ENCODE data around the gene CASS4. TPM values are rescaled to one million over a fixed set of nuclear protein-coding genes. Genes with fewer than 3 reads are reported as not detected.

Gene CASS4
- total RNA-seq, 1 donor from 2014 or later: not detected

DNA sequence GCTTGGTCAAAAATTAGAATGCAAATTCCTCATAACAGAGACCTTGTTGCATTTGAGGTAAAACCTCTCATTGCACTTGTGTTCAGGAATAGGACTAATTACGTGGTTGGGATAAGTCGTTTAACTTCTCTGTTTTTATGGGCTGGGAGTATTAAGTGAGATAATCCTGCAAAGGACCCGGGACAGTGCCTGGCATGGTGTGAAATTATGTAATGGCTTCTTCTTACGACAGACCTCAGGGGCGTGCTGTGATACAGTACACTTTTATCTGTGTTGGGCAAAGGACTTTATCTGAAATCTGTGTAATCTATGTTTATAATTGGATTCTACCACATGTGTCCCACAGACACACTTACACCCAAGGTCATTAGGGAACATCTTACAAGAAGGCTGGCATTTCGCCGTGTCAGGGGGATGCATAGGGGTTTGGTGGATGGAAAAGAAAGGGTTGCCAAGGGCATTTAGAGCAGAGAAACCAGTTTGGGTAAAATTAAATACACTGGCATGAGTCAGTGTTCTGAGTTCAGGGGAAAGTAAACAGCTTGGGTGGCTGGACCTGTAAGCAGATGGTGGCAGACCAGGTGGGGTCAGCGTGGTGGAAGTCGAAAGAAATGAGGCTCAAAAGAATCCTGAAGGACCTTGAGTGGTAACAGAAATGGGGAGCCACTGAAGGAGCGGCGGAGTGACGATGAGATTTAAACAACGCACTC is 39.2 kb downstream of the CASS4 start:
- TF ChIP-seq, protein P1, sequence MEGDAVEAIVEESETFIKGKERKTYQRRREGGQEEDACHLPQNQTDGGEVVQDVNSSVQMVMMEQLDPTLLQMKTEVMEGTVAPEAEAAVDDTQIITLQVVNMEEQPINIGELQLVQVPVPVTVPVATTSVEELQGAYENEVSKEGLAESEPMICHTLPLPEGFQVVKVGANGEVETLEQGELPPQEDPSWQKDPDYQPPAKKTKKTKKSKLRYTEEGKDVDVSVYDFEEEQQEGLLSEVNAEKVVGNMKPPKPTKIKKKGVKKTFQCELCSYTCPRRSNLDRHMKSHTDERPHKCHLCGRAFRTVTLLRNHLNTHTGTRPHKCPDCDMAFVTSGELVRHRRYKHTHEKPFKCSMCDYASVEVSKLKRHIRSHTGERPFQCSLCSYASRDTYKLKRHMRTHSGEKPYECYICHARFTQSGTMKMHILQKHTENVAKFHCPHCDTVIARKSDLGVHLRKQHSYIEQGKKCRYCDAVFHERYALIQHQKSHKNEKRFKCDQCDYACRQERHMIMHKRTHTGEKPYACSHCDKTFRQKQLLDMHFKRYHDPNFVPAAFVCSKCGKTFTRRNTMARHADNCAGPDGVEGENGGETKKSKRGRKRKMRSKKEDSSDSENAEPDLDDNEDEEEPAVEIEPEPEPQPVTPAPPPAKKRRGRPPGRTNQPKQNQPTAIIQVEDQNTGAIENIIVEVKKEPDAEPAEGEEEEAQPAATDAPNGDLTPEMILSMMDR (IDR thresholded peaks at IDR 0.05; ENCODE audit: insufficient read depth, low read length, poor library complexity, severe bottlenecking): no peak
- DNase-seq (ENCODE audit: low read depth): no peak
- no peaks in the 10 kb centered on the region for H3K36me3 ChIP-seq (ENCODE audit: control insufficient read depth, insufficient read depth, low read length)
- H3K4me3 ChIP-seq (ENCODE audit: low read depth, low read length): no peak overlapping the region
- H3K27me3 ChIP-seq (ENCODE audit: control insufficient read depth, insufficient read depth, low read length): no peaks in the 10 kb centered on the region

DNA sequence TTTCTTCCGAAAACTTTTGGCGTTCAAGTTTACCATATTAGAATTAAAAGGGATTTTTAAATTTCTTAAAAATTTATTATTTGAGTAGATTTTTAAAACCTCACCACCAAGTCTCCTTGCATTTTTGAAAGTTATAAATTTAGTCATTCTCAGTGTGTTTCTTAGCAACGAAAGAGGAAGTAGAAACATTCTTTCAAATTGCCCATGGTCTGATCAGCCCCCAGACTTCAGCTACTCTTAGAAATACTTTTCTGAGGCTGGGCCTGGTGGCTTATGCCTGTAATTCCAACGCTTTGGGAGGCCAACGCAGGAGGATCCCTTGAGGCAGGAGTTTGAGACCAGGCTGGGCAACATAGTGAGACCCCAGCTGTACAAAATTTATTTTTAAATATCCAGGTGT is 41.3 kb downstream of the CASS4 start:
- no peak for DNase-seq (ENCODE audit: low read depth)
- Histone ChIP-seq H3K27me3 (ENCODE audit: control insufficient read depth, insufficient read depth, low read length) (no peaks in the 10 kb centered on the region), H3K36me3 (ENCODE audit: control insufficient read depth, insufficient read depth, low read length) (no peaks in the 10 kb centered on the region), H3K4me3 (ENCODE audit: low read depth, low read length) (no peak overlapping the region)
- TF ChIP-seq, protein P1 (IDR thresholded peaks at IDR 0.05; ENCODE audit: insufficient read depth, low read length, poor library complexity, severe bottlenecking): no peak

DNA sequence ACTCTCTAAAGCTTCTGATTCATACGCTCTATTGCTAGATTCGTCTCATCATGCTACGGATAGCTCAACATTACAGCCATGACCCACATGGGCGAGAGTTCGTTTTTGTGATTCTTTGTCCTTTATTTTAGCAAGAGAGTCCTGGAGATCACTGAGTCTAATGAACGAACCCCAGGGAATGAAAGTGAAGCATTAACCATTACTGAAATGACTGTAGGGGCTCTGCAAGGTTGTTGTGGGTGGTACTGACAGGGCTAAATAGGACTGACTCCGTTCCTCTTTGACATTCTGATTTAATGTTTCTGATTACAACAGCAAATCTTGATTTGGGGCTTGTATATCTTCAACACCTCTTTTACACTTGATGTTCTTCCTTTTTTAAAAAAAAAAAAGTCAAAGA is 42.7 kb downstream of the CASS4 start:
- TF ChIP-seq, protein P1 (IDR thresholded peaks at IDR 0.05; ENCODE audit: insufficient read depth, low read length, poor library complexity, severe bottlenecking): no peak
- Histone ChIP-seq H3K36me3 (ENCODE audit: control insufficient read depth, insufficient read depth, low read length) (no peaks in the 10 kb centered on the region), H3K4me3 (ENCODE audit: low read depth, low read length) (no peak overlapping the region), H3K27me3 (ENCODE audit: control insufficient read depth, insufficient read depth, low read length) (no peaks in the 10 kb centered on the region)
- no peak for DNase-seq (ENCODE audit: low read depth)

DNA sequence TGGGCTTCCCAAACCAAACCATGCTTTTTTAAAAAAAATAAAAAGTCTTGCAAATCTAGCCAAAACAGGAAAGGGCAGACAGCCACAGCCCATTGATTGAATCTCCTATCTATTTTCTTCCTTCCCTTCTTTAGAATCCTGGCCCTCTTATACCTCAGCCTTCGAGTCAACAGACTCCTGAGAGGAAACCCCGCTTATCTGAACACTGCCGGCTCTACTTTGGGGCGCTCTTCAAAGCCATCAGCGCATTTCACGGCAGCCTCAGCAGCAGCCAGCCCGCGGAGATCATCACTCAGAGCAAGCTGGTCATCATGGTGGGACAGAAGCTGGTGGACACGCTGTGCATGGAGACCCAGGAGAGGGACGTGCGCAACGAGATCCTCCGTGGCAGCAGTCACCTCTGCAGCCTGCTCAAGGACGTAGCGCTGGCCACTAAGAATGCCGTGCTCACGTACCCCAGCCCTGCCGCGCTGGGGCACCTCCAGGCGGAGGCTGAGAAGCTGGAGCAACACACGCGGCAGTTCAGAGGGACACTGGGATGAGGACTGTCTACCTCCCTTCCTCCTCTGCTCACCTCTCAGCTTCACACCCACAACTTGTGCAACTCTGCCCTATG is 46.3 kb downstream of the CASS4 start:
- TF ChIP-seq, protein P1 (IDR thresholded peaks at IDR 0.05; ENCODE audit: insufficient read depth, low read length, poor library complexity, severe bottlenecking): no peak
- H3K27me3 ChIP-seq (ENCODE audit: control insufficient read depth, insufficient read depth, low read length): no peaks in the 10 kb centered on the region

DNA sequence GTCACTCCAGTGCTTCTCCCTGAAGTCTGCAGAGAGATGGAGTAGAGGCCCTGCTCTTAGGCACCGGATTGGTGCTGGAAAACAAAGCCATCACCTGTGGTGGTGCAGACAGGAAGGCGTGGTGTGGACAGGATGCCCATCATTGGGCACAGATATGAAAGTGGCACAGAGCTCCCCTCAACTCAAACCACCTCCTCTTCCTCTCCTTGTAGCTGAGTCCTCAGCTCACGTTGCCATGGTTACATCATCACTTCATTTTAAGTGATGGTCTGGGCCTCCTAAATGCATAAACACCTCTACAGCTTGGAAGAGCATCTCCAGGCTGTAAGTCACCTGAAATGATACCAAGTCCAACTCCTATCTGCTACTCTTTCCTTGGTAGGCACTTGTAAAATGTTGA is 48.4 kb downstream of the CASS4 start:
- Histone ChIP-seq H3K4me3 (ENCODE audit: low read depth, low read length) (no peak overlapping the region), H3K27me3 (ENCODE audit: control insufficient read depth, insufficient read depth, low read length) (no peaks in the 10 kb centered on the region), H3K36me3 (ENCODE audit: control insufficient read depth, insufficient read depth, low read length) (no peaks in the 10 kb centered on the region)
- TF ChIP-seq, protein P1 (IDR thresholded peaks at IDR 0.05; ENCODE audit: insufficient read depth, low read length, poor library complexity, severe bottlenecking): no peak
- no peak for DNase-seq (ENCODE audit: low read depth)

More for the DNA sequence above, 46.3 kb downstream of the CASS4 start:
- Histone ChIP-seq H3K36me3 (ENCODE audit: control insufficient read depth, insufficient read depth, low read length) (no peaks in the 10 kb centered on the region), H3K4me3 (ENCODE audit: low read depth, low read length) (no peak overlapping the region)
- DNase-seq (ENCODE audit: low read depth): no peak

Data from kidney epithelial cell (primary cell).